Kidney (tissue), 14 donors: ENCODE measurements around the gene PIK3R1. TPM values are rescaled to one million over a fixed set of nuclear protein-coding genes. Genes with fewer than 3 reads are reported as not detected.
"Not testable (repeated sequence)": the region's sequence is repeated elsewhere in the genome, so short reads cannot be mapped to it uniquely, and the experiment has no call there.

Source experiments
- DNase-seq, 5 donors: peaks; one replicate each; pipeline ENCODE4 v3.0.0-alpha.2; 2013 to 2020
- FAIRE-seq: peaks from 2 replicates; lab custom pipeline; 2012; peaks lifted over from hg19 to GRCh38; lab: Jason Lieb, UNC
- H3K27ac ChIP-seq, 2 donors: one replicate each; pipeline ENCODE4 v1.7.0; 2013; ENCODE audit warnings: low read depth in 2 of 2, low read length in 2 of 2, inconsistent platforms in 1 of 2
- H3K27me3 ChIP-seq: one replicate; pipeline ENCODE4 v1.7.1; 2013; ENCODE audit warnings: low read length, inconsistent platforms; ENCODE audit not compliant: control insufficient read depth, insufficient read depth
- H3K36me3 ChIP-seq, 3 donors: one replicate each; pipeline versions ENCODE4 v1.7.0 to v1.7.1; 2013; ENCODE audit warnings: low read length in 3 of 3, control low read depth in 1 of 3, inconsistent platforms in 1 of 3; ENCODE audit not compliant: insufficient read depth in 3 of 3, control insufficient read depth in 2 of 3
- H3K4me1 ChIP-seq, 3 donors: one replicate each; pipeline versions ENCODE4 v1.7.0 to v1.7.1; 2013; ENCODE audit warnings: low read length in 3 of 3, inconsistent platforms in 1 of 3, low read depth in 1 of 3; ENCODE audit not compliant: control insufficient read depth in 2 of 3, insufficient read depth in 2 of 3
- H3K4me3 ChIP-seq, 3 donors: one replicate each; pipeline versions ENCODE4 v1.7.0 to v1.8.1; 2013; ENCODE audit warnings: low read length in 3 of 3, control low read depth in 1 of 3, inconsistent platforms in 1 of 3
- H3K9ac ChIP-seq, 3 donors: one replicate each; pipeline versions ENCODE4 v1.7.0 to v1.7.1; 2013; ENCODE audit warnings: low read length in 3 of 3, control low read depth in 1 of 3, inconsistent platforms in 1 of 3
- H3K9me3 ChIP-seq, 3 donors: one replicate each; pipeline versions ENCODE4 v1.7.0 to v1.7.1; 2013; ENCODE audit warnings: low read length in 3 of 3, control low read depth in 1 of 3, inconsistent platforms in 1 of 3; ENCODE audit not compliant: control insufficient read depth in 2 of 3, insufficient read depth in 1 of 3
- CTCF ChIP-seq: IDR thresholded peaks from 3 replicates; pipeline ENCODE4 v1.5.1; 2012; ENCODE audit warnings: mild to moderate bottlenecking, moderate library complexity, borderline replicate concordance; ENCODE audit not compliant: insufficient read depth; ENCODE audit errors: extremely low read depth
- intact Hi-C: fragments of 100-400 bp; cut with DNase I; formaldehyde crosslinking; loops from one replicate; pipeline ENCODE4 v1.11.1; 2022
- polyA plus RNA-seq: library from polyadenylated mRNA; stranded (reverse); fragments of 350-450 nt; fragmentation: Illumina TruSeq; extraction: RNeasy Lipid Tissue Mini Kit (QIAGEN cat#74804); gene quantifications from one replicate; pipeline ENCODE4 v1.2.3, GENCODE V29; 2014; ENCODE audit warnings: low read depth, low replicate concordance; ENCODE audit not compliant: insufficient read depth
- total RNA-seq: library from RNA; stranded (reverse); fragmentation: NEBNext Ultra II Directional; extraction: Animal tissue kit (Norgen Biotek cat#: 25700); gene quantifications from one replicate; pipeline ENCODE4 v1.2.1, GENCODE V29; 2021
- donor health status: control.
- donor health status: control.
- donor health status: control.
- donor health status: control.
- donor health status: control.
- donor health status: DM: yes; HTN: yes; CAD: no.
- donor health status: Normal renal cell carcinoma (clear cell type).

The PIK3R1 gene
- total and polyA plus RNA-seq, 2 donors from 2014 or later = 26.6 to 138 TPM

GRCh38 chr5:68194386-68194785 lies 21.2 kb upstream of the PIK3R1 start:
- DNase-seq (no peak), FAIRE-seq (no peak)
- H3K4me3 ChIP-seq = no peak overlapping the region
- intact Hi-C loops = no loop called here
- no peak overlapping the region for H3K27ac ChIP-seq
- peaks cover 0 to 3% (median 0%) of the 10 kb centered on the region in 3 donors for H3K4me1 ChIP-seq
- no peaks in the 10 kb centered on the region for H3K27me3 ChIP-seq
- no peak for TF ChIP-seq CTCF
- no peak overlapping the region for H3K9ac ChIP-seq
- no peaks in the 10 kb centered on the region for H3K9me3 ChIP-seq
- no peaks in the 10 kb centered on the region for H3K36me3 ChIP-seq

GRCh38 chr5:68195137-68195536 lies 20.4 kb upstream of the PIK3R1 start:
- DNase-seq = no peak
- Histone ChIP-seq H3K4me1 (peaks cover 0 to 3% (median 0%) of the 10 kb centered on the region in 3 donors), H3K9me3 (no peaks in the 10 kb centered on the region), H3K36me3 (no peaks in the 10 kb centered on the region), H3K27me3 (no peaks in the 10 kb centered on the region), H3K9ac (no peak overlapping the region), H3K27ac (no peak overlapping the region), H3K4me3 (no peak overlapping the region)
- TF ChIP-seq CTCF = no peak
- FAIRE-seq = no peak
- intact Hi-C loops = no loop called here

- Histone ChIP-seq H3K4me1 (peaks cover 0 to 3% (median 0%) of the 10 kb centered on the region in 3 donors), H3K9me3 (no peaks in the 10 kb centered on the region), H3K9ac (no peak overlapping the region), H3K4me3 (no peak overlapping the region), H3K36me3 (no peaks in the 10 kb centered on the region), H3K27ac (no peak overlapping the region), H3K27me3 (no peaks in the 10 kb centered on the region)
- intact Hi-C loops = no loop called here
- no peak for FAIRE-seq
- TF ChIP-seq CTCF = no peak
- no peak for DNase-seq
These were observed 18.7 kb upstream of the PIK3R1 start for GRCh38 chr5:68196876-68197275.

GRCh38 chr5:68200288-68200687 lies 15.3 kb upstream of the PIK3R1 start:
- intact Hi-C loops = no loop called here

GRCh38 chr5:68210654-68211053 lies 4.9 kb upstream of the PIK3R1 start:
- H3K4me3 ChIP-seq, H3K36me3 ChIP-seq, DNase-seq, H3K27ac ChIP-seq, H3K9ac ChIP-seq, intact Hi-C loops, FAIRE-seq, H3K27me3 ChIP-seq, H3K9me3 ChIP-seq, H3K4me1 ChIP-seq: not testable (repeated sequence)

More at GRCh38 chr5:68200288-68200687, 15.3 kb upstream of the PIK3R1 start:
- DNase-seq (no peak), FAIRE-seq (no peak)
- Histone ChIP-seq H3K4me1 (no peaks in the 10 kb centered on the region), H3K27ac (no peak overlapping the region), H3K9ac (no peak overlapping the region), H3K4me3 (no peak overlapping the region), H3K36me3 (no peaks in the 10 kb centered on the region), H3K9me3 (no peaks in the 10 kb centered on the region), H3K27me3 (no peaks in the 10 kb centered on the region)
- TF ChIP-seq CTCF = no peak
